LNCaP clone FGC (cell line): Measurements from ENCODE around the gene ATF7IP2.

ENCODE experiments used
- DNase-seq: peaks from one replicate; pipeline ENCODE4 v3.0.0-alpha.2; 2011; ENCODE audit warnings: low read depth
- H3K4me3 ChIP-seq: 2 replicates; pipeline ENCODE4 v1.5.1; 2011; ENCODE audit warnings: mild to moderate bottlenecking, low read depth, low read length, control low read depth
- TF ChIP-seq, protein P1 (sequence below): IDR thresholded peaks from 2 replicates; pipeline ENCODE4 v1.5.1; 2012; ENCODE audit warnings: mild to moderate bottlenecking; ENCODE audit not compliant: control insufficient read depth, insufficient read depth; ENCODE audit errors: extremely low read depth

Gene ATF7IP2

DNA sequence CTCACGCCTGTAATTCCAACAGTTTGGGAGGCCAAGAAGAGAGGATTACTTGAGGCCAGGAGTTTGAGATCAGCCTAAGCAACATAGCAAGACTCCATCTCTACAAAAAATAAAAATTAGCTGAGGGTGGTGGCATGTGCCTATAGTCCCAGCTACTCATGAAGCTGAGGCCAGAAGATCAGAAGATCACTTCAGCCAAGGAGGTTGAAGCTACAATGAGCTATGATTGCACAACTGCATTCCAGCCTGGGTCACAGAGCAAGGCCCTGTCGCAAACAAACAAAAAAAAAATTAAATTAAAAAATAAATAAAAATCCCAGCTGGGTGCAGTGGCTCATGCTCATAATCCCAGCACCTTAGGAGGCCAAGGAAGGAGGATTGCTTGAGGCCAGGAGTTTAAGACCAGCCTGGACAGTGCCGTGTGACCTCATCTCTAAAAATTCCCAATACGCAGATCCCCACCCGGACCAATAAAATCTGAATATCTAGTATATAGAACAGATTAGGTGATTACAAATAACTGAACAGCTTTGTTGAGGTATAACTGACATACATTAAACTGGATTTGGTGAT, 18.2 kb upstream of the ATF7IP2 start:
- TF ChIP-seq, protein P1, sequence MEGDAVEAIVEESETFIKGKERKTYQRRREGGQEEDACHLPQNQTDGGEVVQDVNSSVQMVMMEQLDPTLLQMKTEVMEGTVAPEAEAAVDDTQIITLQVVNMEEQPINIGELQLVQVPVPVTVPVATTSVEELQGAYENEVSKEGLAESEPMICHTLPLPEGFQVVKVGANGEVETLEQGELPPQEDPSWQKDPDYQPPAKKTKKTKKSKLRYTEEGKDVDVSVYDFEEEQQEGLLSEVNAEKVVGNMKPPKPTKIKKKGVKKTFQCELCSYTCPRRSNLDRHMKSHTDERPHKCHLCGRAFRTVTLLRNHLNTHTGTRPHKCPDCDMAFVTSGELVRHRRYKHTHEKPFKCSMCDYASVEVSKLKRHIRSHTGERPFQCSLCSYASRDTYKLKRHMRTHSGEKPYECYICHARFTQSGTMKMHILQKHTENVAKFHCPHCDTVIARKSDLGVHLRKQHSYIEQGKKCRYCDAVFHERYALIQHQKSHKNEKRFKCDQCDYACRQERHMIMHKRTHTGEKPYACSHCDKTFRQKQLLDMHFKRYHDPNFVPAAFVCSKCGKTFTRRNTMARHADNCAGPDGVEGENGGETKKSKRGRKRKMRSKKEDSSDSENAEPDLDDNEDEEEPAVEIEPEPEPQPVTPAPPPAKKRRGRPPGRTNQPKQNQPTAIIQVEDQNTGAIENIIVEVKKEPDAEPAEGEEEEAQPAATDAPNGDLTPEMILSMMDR: no peak
- DNase-seq: no peak
- no peak overlapping the region for H3K4me3 ChIP-seq

DNA sequence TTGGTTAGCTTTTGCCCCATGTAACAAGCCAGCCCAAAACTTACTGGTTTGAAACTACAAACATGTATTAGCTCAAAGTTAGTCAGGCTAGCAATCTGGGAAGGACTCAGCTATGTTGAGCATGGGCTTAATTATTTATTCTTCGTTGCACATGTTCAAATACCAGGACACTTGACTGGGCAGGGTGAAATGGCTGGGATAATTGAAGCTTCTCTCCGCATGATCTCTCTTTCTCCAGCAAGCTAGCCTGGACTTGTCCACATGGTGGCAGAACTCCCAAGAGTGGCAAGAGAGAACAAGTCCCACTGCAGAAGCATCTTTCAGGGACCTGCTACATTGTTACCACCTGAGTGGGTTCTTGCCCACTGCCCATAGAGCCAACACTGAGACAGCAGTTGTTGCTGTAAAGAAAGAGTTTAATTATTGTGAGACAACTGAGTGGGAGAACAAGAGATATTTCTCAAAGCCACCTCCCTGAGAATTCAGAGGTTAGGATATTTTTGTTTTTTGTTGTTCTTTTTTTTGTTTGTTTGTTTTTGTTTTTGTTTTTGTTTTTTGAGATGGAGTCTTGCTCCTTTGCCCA, 16.8 kb upstream of the ATF7IP2 start:
- DNase-seq: no peak
- H3K4me3 ChIP-seq: no peak overlapping the region
- TF ChIP-seq, protein P1: peak; percentile 29

DNA sequence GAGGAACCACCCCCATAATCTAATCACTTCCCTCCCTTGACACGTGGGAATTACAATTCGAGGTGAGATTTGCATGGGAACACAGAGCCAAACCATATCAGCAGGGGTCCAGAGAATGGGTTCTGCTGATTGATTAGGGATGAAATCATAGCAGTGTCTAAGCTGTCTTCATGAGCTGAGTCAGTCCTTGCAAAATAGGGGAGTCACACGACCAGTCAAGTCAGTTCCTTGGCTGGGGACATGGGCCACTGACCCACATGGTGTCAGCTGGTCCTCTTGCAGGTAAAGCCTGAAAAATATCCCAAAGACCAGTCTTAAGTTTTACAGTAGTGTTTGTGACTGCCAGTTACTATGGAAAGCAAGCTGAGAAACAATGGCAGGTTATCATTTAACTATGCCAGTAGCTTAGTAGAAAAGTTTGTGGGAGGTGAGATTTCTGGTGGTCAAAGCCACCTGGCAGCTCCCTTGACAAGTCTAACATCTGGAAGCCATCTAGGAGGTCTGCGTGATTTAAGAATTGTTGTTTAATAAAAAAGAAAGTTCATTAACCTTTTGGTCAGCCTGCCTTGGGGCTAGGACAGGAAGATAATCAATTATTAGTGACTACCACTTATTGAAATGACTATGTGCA, 15.7 kb upstream of the ATF7IP2 start:
- DNase-seq: no peak
- H3K4me3 ChIP-seq: no peak overlapping the region
- TF ChIP-seq, protein P1: no peak

DNA sequence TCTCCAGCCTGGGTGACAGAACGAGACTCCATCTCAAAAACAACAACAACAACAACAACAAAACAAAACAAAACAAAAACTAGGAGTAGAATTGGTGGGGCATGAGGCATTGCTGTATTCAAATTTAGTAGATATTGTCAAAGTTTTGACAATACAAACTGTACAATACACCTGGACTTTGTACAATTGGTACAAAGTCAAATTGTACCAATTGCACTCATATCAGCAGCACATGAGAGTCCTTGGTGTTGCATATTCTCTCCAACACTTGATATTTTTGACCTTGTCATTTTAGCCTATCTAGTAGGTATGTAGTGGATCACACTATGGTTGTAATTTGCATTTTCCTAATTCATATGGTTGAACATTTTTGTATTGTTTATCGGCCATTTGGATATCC, 14.3 kb upstream of the ATF7IP2 start:
- TF ChIP-seq, protein P1: no peak
- no peak for DNase-seq
- H3K4me3 ChIP-seq: no peak overlapping the region

DNA sequence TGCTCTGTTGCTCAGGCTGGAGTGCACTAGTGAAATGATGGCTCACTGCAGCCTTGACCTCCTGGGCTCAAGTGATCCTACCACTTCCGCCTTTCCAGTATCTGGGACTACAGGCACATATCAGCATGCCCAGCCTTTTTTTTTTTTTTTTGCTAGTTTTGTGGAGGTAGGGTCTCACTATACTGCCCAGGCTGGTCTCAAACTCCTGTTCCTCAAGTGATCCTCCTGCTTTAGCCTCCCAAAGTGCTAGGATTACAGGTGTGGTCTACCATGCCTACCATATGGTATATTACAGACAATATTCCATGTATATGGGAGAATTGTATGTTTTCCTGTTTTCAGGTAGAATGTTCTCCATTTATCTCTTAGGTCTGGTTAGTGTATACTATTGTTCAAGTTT, 12.3 kb upstream of the ATF7IP2 start:
- DNase-seq: no peak

DNA sequence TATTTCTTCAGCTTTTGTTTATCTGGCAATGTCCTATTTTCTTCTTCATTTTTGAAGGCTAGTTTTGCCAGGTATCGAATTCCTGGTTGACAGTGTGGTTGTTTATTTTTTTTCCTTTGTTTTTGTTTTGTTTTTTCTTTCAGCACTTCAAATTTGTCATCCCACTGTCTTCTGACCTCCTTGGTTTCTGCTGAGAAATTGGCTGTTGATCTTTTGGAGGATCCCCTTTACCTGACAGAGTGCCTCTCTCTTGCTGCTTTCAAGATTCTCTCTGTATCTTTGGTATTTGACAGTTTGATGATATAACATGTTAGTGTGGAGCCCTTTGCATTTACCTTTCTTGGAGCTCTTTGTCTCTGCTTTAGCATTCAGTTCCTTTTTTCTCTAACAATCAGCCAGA, 9.6 kb upstream of the ATF7IP2 start:
- TF ChIP-seq, protein P1: no peak
- DNase-seq: no peak

More for the DNA sequence above, 12.3 kb upstream of the ATF7IP2 start:
- H3K4me3 ChIP-seq: no peak overlapping the region
- TF ChIP-seq, protein P1: no peak

More for the DNA sequence above, 9.6 kb upstream of the ATF7IP2 start:
- no peak overlapping the region for H3K4me3 ChIP-seq
